Lower leg skin (tissue), 3 donors: Measurements from ENCODE around the gene LAIR1.

Source experiments
- CTCF ChIP-seq, 3 donors: fragments of 450-650 bp; IDR thresholded peaks; one replicate each; pipeline ENCODE4 v1.5.1; 2016; ENCODE audit warnings: antibody characterized with exemption in 3 of 3, mild to moderate bottlenecking in 3 of 3, moderate library complexity in 2 of 3
- POLR2A ChIP-seq, 2 donors: fragments of 450-650 bp; IDR thresholded peaks; one replicate each; pipeline ENCODE4 v1.6.1; 2016 to 2017; ENCODE audit warnings: antibody characterized with exemption in 2 of 2, mild to moderate bottlenecking in 1 of 2, moderate library complexity in 1 of 2

- TF ChIP-seq CTCF (IDR thresholded peaks at IDR 0.05) (no peak), POLR2A (IDR thresholded peaks at IDR 0.05) (no peak)
Observed at GRCh38 chr19:54315956-54316355, 48.8 kb downstream of the LAIR1 start.
